K562 (cell line): ENCODE results near the gene TMEM234. TPM values are rescaled to one million over a fixed set of nuclear protein-coding genes. Genes with fewer than 3 reads are reported as not detected.
A peak's percentile ranks its signal among the peaks of the same experiment; 100 is the strongest.

Source experiments
- KHSRP ChIP-seq: fragments of 450-650 bp; IDR thresholded peaks from 2 replicates; pipeline ENCODE4 v1.6.1; 2017
- KLF10 ChIP-seq: fragments of 250-450 bp; sonication (Bioruptor Pico); IDR thresholded peaks from 2 replicates; pipeline ENCODE4 v1.6.1; 2021; ENCODE audit warnings: matching md5 sums
- NFRKB ChIP-seq: fragments of 450-650 bp; IDR thresholded peaks from 2 replicates; pipeline ENCODE4 v1.6.1; 2016; ENCODE audit warnings: low read depth
- POLR3A ChIP-seq: IDR thresholded peaks from 2 replicates; pipeline ENCODE4 v1.6.1; 2011; ENCODE audit warnings: borderline replicate concordance, mild to moderate bottlenecking, moderate library complexity; ENCODE audit not compliant: insufficient read length, insufficient read depth; ENCODE audit errors: extremely low read depth
- SMAD1 ChIP-seq: fragments of 150-350 bp; IDR thresholded peaks from 2 replicates; pipeline ENCODE4 v1.6.1; 2014; ENCODE audit warnings: low read length, low read depth; ENCODE audit not compliant: partially characterized antibody
- SUPT5H ChIP-seq: fragments of 450-650 bp; IDR thresholded peaks from 2 replicates; pipeline ENCODE4 v1.6.1; 2016
- ZNF212 ChIP-seq: fragments of 450-650 bp; formaldehyde crosslinking; IDR thresholded peaks from 2 replicates; pipeline ENCODE4 v1.4.0; 2020; ENCODE audit warnings: mild to moderate bottlenecking
- ZNF407 ChIP-seq: fragments of 450-650 bp; IDR thresholded peaks from 2 replicates; pipeline ENCODE4 v1.6.1; 2016; ENCODE audit warnings: low read depth
- ZNF41 ChIP-seq: fragments of 250-450 bp; sonication (Bioruptor Pico); conservative IDR thresholded peaks from 2 replicates; pipeline ENCODE4 v1.4.0; 2020; ENCODE audit warnings: mild to moderate bottlenecking
- ZNF764 ChIP-seq: fragments of 250-450 bp; sonication (Bioruptor Pico); IDR thresholded peaks from 2 replicates; pipeline ENCODE4 v1.4.0; 2020; ENCODE audit warnings: low read depth, mild to moderate bottlenecking, moderate library complexity
- polyA plus RNA-seq, 8 experiments: library from polyadenylated mRNA; depleted of rRNA in 4 of 8; stranded (reverse) in 5 of 8; unstranded in 3 of 8; fragments of >200 nt; fragmentation: Nextera tagmentation in 2 of 8; fragmentation: Illumina TruSeq in 1 of 8; extraction: Ambion mirVana in 2 of 8; extraction: Trizol in 1 of 8; gene quantifications; 2 replicates each; pipeline versions ENCODE4 v1.2.1 to v1.2.3, GENCODE V29; 2011 to 2014; ENCODE audit warnings: inconsistent platforms in 1 of 8, missing spikeins in 1 of 8
- total RNA-seq, 7 experiments: library from RNA; depleted of rRNA in 6 of 7; stranded (reverse); fragments of >200 nt in 6 of 7; fragmentation: Illumina TruSeq in 2 of 7; extraction: Trizol in 2 of 7; gene quantifications; 2 replicates each; pipeline versions ENCODE4 v1.2.1 to v1.2.3, GENCODE V29; 2011 to 2021; ENCODE audit warnings: low replicate concordance in 1 of 7
- TF ChIP-seq, protein P1 (sequence below), 2 experiments: fragments of 150-350 bp in 1 of 2; IDR thresholded peaks; 2 replicates each; pipeline ENCODE4 v1.6.1; 2012 to 2016; ENCODE audit warnings: low read depth in 2 of 2, low read length in 2 of 2, mild to moderate bottlenecking in 1 of 2, moderate library complexity in 1 of 2
- TF ChIP-seq, protein P2 (sequence below): sonication (generic); formaldehyde crosslinking; IDR thresholded peaks from 2 replicates; pipeline ENCODE4 v1.8.0; 2022; ENCODE audit warnings: mild to moderate bottlenecking, low read depth, missing genetic modification reagents
- TF ChIP-seq, protein P3 (sequence below): fragments of 450-650 bp; formaldehyde crosslinking; IDR thresholded peaks from 2 replicates; pipeline ENCODE4 v1.4.0; 2020; ENCODE audit warnings: mild to moderate bottlenecking, moderate library complexity

TMEM234 gene
- total and polyA plus RNA-seq, 9 of the 15 experiments (the other 6 are each of a cell fraction or from before 2014, with no cell fraction given): 5.0 to 12.9 (median 7.6) TPM

DNA sequence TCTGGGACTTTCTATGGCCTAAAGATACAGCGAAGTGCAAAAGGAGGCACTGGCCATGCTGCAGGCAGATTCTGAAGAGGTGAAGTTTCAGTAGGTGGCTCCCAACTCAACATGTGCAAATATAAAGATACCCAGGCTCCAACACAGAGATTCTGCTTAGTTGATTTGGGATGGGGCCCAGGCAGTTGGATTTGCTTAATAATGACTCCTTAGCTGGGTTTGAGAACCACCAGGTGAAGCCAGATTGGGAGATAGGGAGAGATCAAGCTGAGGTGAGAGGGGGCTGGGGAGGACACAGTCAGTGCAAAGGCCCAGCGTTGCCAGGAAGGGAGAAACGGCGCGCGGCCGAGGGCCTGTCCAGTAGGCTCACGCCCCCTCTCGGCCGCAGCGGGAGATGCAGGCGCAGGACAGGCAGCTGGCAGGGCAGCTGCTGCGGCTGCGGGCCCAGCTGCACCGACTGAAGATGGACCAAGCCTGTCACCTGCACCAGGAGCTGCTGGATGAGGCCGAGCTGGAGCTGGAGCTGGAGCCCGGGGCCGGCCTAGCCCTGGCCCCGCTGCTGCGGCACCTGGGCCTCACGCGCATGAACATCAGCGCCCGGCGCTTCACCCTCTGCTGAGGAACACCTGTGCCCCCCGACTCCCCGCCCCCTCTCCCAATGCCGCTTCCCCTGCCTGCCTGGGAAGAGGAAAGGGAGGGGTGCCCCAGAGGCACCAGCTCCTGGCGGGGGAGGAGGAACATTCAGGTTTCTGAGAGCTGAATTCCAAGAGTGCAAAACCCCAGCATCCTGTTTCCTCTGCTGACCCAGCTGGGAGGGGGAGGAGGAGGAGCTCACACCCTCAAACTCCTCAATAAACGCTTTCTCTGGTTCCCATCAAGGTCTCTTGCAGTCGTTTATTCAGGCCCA lies 26.1 kb upstream of the TMEM234 start (continued):
- no peak for TF ChIP-seq POLR3A
- no peak for TF ChIP-seq SMAD1
- peak; percentile 70 for TF ChIP-seq ZNF407
- TF ChIP-seq, protein P1, sequence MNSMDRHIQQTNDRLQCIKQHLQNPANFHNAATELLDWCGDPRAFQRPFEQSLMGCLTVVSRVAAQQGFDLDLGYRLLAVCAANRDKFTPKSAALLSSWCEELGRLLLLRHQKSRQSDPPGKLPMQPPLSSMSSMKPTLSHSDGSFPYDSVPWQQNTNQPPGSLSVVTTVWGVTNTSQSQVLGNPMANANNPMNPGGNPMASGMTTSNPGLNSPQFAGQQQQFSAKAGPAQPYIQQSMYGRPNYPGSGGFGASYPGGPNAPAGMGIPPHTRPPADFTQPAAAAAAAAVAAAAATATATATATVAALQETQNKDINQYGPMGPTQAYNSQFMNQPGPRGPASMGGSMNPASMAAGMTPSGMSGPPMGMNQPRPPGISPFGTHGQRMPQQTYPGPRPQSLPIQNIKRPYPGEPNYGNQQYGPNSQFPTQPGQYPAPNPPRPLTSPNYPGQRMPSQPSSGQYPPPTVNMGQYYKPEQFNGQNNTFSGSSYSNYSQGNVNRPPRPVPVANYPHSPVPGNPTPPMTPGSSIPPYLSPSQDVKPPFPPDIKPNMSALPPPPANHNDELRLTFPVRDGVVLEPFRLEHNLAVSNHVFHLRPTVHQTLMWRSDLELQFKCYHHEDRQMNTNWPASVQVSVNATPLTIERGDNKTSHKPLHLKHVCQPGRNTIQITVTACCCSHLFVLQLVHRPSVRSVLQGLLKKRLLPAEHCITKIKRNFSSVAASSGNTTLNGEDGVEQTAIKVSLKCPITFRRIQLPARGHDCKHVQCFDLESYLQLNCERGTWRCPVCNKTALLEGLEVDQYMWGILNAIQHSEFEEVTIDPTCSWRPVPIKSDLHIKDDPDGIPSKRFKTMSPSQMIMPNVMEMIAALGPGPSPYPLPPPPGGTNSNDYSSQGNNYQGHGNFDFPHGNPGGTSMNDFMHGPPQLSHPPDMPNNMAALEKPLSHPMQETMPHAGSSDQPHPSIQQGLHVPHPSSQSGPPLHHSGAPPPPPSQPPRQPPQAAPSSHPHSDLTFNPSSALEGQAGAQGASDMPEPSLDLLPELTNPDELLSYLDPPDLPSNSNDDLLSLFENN (IDR thresholded peaks at IDR 0.05; ENCODE audit: low read depth in 2 of 2, low read length in 2 of 2): peak in 1 of 2 experiments; percentile 44; a peak in 1 of 4 replicates
- TF ChIP-seq ZNF41 (CRISPR knock-in tag): no peak
- TF ChIP-seq KLF10 (CRISPR knock-in tag): no peak
- TF ChIP-seq, protein P2, sequence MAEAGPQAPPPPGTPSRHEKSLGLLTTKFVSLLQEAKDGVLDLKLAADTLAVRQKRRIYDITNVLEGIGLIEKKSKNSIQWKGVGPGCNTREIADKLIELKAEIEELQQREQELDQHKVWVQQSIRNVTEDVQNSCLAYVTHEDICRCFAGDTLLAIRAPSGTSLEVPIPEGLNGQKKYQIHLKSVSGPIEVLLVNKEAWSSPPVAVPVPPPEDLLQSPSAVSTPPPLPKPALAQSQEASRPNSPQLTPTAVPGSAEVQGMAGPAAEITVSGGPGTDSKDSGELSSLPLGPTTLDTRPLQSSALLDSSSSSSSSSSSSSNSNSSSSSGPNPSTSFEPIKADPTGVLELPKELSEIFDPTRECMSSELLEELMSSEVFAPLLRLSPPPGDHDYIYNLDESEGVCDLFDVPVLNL: no peak
- TF ChIP-seq ZNF764: no peak
- no peak for TF ChIP-seq KHSRP
- TF ChIP-seq SUPT5H: no peak
- TF ChIP-seq, protein P3, sequence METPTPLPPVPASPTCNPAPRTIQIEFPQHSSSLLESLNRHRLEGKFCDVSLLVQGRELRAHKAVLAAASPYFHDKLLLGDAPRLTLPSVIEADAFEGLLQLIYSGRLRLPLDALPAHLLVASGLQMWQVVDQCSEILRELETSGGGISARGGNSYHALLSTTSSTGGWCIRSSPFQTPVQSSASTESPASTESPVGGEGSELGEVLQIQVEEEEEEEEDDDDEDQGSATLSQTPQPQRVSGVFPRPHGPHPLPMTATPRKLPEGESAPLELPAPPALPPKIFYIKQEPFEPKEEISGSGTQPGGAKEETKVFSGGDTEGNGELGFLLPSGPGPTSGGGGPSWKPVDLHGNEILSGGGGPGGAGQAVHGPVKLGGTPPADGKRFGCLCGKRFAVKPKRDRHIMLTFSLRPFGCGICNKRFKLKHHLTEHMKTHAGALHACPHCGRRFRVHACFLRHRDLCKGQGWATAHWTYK: no peak
- no peak for TF ChIP-seq ZNF212 (CRISPR knock-in tag)
- TF ChIP-seq NFRKB: no peak
